Right atrium auricular region (tissue), 2 donors: ENCODE results near the gene NTRK3. TPM values are rescaled to one million over a fixed set of nuclear protein-coding genes. Genes with fewer than 3 reads are reported as not detected.
"Not testable (repeated sequence)": the region's sequence is repeated elsewhere in the genome, so short reads cannot be mapped to it uniquely, and the experiment has no call there.

Experiments
- DNase-seq: peaks from one replicate; pipeline ENCODE4 v3.0.0-alpha.2; 2019; ENCODE audit warnings: low spot score
- H3K27ac ChIP-seq, 2 donors: fragments of 200-600 bp; sonication (generic); 1 replicate in 1 of 2; 2 replicates in 1 of 2; pipeline ENCODE4 v1.5.1; 2016 to 2019
- H3K27me3 ChIP-seq, 2 donors: fragments of 200-600 bp; sonication (generic); one replicate each; pipeline versions ENCODE4 v1.5.1 to v1.6.0; 2017 to 2019
- H3K36me3 ChIP-seq: fragments of 200-600 bp; sonication (generic); one replicate; pipeline ENCODE4 v1.5.1; 2016
- H3K4me1 ChIP-seq, 2 donors: fragments of 200-600 bp; sonication (generic); one replicate each; pipeline versions ENCODE4 v1.5.1 to v1.6.0; 2017 to 2019
- H3K4me3 ChIP-seq, 2 donors: fragments of 200-600 bp; sonication (generic); 1 replicate in 1 of 2; 2 replicates in 1 of 2; pipeline ENCODE4 v1.5.1; 2017 to 2019; ENCODE audit warnings: mild to moderate bottlenecking in 1 of 2, moderate library complexity in 1 of 2
- H3K9me3 ChIP-seq, 2 donors: fragments of 200-600 bp; sonication (generic); one replicate each; pipeline ENCODE4 v1.5.1; 2019
- total RNA-seq, 2 donors: library from RNA; depleted of rRNA; stranded (reverse); fragments of >200 nt; gene quantifications; one replicate each; pipeline ENCODE4 v1.1.0, GENCODE V29; 2016
- TF ChIP-seq, protein P1 (sequence below), 2 donors: fragments of 200-600 bp; sonication (generic); IDR thresholded peaks; one replicate each; pipeline ENCODE4 v1.5.1; 2019; ENCODE audit warnings: antibody characterized with exemption in 2 of 2

Gene NTRK3
- total RNA-seq, 2 donors from 2014 or later, result 1.5 to 4.5 TPM

DNA sequence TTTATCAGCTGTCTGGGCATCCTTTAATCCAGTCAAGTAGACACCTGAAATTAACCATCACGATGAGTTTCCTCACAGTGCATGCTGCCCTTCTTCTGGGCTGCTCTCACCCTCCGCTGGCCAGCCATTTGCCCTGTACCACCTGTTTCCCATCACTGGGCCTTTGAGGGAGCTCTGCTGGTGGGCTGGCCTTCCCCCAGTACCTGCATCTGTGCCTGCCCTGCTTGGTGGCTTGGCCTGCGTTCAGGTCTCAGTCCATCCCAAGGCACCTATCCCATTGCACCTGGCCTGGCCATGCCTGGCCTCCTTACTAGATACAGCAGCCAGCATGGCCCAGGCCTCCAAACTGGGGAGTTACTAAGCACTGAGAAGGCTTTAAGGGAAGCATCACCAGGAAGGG, 413.2 kb downstream of the NTRK3 start:
- no peaks in the 10 kb centered on the region for H3K9me3 ChIP-seq
- no peak overlapping the region for H3K27ac ChIP-seq
- H3K36me3 ChIP-seq, result no peaks in the 10 kb centered on the region
- no peak overlapping the region for H3K4me3 ChIP-seq
- H3K4me1 ChIP-seq, result no peaks in the 10 kb centered on the region
- no peak for DNase-seq
- TF ChIP-seq, protein P1, sequence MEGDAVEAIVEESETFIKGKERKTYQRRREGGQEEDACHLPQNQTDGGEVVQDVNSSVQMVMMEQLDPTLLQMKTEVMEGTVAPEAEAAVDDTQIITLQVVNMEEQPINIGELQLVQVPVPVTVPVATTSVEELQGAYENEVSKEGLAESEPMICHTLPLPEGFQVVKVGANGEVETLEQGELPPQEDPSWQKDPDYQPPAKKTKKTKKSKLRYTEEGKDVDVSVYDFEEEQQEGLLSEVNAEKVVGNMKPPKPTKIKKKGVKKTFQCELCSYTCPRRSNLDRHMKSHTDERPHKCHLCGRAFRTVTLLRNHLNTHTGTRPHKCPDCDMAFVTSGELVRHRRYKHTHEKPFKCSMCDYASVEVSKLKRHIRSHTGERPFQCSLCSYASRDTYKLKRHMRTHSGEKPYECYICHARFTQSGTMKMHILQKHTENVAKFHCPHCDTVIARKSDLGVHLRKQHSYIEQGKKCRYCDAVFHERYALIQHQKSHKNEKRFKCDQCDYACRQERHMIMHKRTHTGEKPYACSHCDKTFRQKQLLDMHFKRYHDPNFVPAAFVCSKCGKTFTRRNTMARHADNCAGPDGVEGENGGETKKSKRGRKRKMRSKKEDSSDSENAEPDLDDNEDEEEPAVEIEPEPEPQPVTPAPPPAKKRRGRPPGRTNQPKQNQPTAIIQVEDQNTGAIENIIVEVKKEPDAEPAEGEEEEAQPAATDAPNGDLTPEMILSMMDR (IDR thresholded peaks at IDR 0.05), result no peak
- no peaks in the 10 kb centered on the region for H3K27me3 ChIP-seq

GRCh38 chr15:87841426-87841998, 415.0 kb downstream of the NTRK3 start:
- no peak for DNase-seq
- no peaks in the 10 kb centered on the region for H3K4me1 ChIP-seq
- H3K27ac ChIP-seq, result no peak overlapping the region
- TF ChIP-seq, protein P1 (IDR thresholded peaks at IDR 0.05), result no peak
- H3K27me3 ChIP-seq, result no peaks in the 10 kb centered on the region
- no peak overlapping the region for H3K4me3 ChIP-seq
- H3K36me3 ChIP-seq, result no peaks in the 10 kb centered on the region
- no peaks in the 10 kb centered on the region for H3K9me3 ChIP-seq

- DNase-seq, H3K27me3 ChIP-seq, H3K36me3 ChIP-seq, H3K9me3 ChIP-seq, H3K4me1 ChIP-seq, H3K27ac ChIP-seq, H3K4me3 ChIP-seq: not testable (repeated sequence)
Observed at GRCh38 chr15:87835830-87836229, 420.7 kb downstream of the NTRK3 start.

DNA sequence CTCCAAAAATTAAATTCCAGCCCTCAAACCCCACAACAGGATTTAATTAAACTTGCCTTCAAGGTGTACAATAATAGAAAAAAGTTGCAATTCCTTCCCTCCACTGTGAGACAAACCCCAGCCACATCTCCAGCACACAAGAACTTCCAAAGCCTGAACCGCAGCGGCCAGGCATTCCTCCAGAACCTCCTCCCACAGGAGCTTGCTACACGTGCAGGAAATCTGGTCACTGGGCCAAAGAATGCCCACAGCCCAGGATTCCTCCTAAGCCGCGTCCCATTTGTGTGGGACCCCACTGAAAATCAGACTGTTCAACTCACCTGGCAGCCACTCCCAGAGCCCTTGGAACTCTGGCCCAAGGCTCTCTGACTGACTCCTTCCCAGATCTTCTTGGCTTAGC, 423.2 kb downstream of the NTRK3 start:
- H3K4me1 ChIP-seq, H3K27me3 ChIP-seq, H3K4me3 ChIP-seq, DNase-seq, H3K27ac ChIP-seq, H3K36me3 ChIP-seq, H3K9me3 ChIP-seq: not testable (repeated sequence)

DNA sequence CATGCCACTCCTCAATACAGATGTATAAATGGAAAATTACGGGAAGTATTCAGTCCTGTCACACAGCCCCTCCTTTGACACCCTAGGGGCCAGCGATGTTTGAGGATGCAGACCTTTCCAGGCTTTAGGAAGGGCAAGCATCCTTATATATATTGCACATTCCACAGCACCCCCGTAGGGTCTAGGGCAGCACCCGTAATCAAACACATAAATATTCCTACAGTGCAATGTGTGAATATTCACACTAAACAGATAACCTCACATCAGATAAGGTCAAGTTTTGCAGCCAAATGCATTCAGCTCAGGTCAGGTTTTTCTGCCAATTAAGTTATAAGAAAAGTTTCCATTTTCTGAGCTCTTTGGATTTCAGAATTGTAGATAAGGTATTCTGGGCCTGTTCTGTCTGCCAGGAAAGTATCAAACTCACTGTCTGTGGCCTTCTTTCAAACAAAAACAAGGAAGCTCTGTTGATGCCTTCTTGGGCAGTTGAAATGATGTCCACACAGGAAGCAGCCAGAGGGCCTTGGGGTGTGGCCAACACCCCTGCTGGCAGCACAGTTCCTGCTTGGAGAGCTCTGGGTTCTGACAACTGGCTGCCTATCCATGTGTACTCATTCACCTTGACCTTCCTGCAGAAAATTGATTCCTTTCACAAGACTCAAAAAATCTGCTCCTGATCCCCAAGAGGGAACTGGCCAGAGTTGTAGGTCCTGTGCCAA, 427.0 kb downstream of the NTRK3 start:
- Histone ChIP-seq H3K27ac (no peak overlapping the region), H3K27me3 (no peaks in the 10 kb centered on the region), H3K4me1 (peaks cover 0 to 6% of the 10 kb centered on the region in 2 donors), H3K36me3 (no peaks in the 10 kb centered on the region), H3K9me3 (no peaks in the 10 kb centered on the region), H3K4me3 (no peak overlapping the region)
- DNase-seq, result no peak
- TF ChIP-seq, protein P1 (IDR thresholded peaks at IDR 0.05), result no peak

- Histone ChIP-seq H3K4me3 (no peak overlapping the region), H3K27ac (no peak overlapping the region), H3K36me3 (no peaks in the 10 kb centered on the region), H3K4me1 (peaks cover 0 to 6% of the 10 kb centered on the region in 2 donors), H3K27me3 (no peaks in the 10 kb centered on the region), H3K9me3 (no peaks in the 10 kb centered on the region)
- DNase-seq, result no peak
- TF ChIP-seq, protein P1 (IDR thresholded peaks at IDR 0.05), result no peak
Observed at GRCh38 chr15:87828608-87829007, 427.9 kb downstream of the NTRK3 start.

DNA sequence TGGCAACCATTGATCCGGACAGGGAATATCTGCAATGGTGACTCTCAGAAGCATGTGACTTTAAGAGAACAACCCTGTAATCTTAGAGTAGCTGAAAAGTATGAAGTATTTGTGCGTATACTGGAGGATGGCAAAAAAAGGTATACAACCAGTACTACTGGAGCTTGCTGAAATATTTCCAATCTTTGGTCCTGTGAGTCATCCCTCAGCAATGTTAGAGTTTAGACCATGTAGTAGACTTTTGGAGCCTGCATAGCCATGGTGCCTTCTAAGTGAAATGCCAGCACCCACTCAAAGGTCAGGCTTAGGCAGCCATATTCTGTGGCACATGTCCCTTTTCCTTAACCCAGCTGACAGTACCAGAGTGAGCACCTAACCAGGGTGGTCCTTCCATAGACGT, 429.4 kb downstream of the NTRK3 start:
- TF ChIP-seq, protein P1 (IDR thresholded peaks at IDR 0.05), result no peak
- Histone ChIP-seq H3K27me3 (no peaks in the 10 kb centered on the region), H3K27ac (no peak overlapping the region)

More for the DNA sequence above, 429.4 kb downstream of the NTRK3 start:
- Histone ChIP-seq H3K4me1 (peaks cover 0 to 6% of the 10 kb centered on the region in 2 donors), H3K36me3 (no peaks in the 10 kb centered on the region), H3K9me3 (no peaks in the 10 kb centered on the region), H3K4me3 (no peak overlapping the region)
- no peak for DNase-seq
